Measurements from ENCODE around the gene MARCO.
"Not testable (repeated sequence)": the region's sequence is repeated elsewhere in the genome, so short reads cannot be mapped to it uniquely, and the experiment has no call there.

Gene MARCO

GRCh38 chr2:118975133-118975532 is 33.1 kb downstream of the MARCO start:
- DNase-seq, result no peak

- DNase-seq, result no peak
Observed at GRCh38 chr2:118978064-118978463, 36.1 kb downstream of the MARCO start.

GRCh38 chr2:118979152-118979861 is 37.3 kb downstream of the MARCO start:
- DNase-seq, result no peak

DNA sequence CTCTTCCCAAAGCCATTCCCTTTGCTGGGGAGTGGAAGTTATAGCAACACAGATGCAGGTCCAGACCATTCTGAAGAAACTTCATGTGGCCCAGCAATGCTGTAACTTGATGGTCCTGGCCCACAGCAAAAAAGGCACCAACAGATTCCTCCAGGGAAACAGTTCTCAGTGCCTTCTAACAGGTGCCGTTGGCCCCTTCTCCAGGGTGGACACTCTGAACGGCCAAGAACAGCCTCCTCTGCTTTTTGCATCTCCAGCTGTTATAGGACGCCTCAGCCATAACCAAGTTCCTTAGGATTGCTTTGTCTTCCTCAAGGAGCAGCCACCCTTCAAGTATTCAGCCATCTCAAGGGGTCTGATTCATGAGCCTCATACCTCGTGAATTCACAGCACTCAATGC is 38.0 kb downstream of the MARCO start:
- DNase-seq, result no peak

GRCh38 chr2:118980573-118980972 is 38.6 kb downstream of the MARCO start:
- no peak for DNase-seq

GRCh38 chr2:118981632-118982031 is 39.6 kb downstream of the MARCO start:
- no peak for DNase-seq

DNA sequence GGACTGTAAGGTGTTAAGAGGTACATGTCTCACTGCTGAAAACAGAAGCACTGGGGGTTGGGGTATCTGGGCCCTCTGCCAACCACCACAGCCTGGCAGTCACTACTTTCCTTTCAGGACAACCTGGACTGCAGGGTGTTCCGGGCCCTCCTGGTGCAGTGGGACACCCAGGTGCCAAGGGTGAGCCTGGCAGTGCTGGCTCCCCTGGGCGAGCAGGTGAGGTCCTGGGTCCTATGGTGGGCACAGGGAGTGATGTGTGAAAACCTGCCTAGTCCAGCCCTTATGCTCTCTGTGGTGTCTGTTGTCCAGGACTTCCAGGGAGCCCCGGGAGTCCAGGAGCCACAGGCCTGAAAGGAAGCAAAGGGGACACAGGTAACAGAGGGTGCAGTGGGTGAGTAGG is 40.0 kb downstream of the MARCO start:
- no peak for DNase-seq

DNA sequence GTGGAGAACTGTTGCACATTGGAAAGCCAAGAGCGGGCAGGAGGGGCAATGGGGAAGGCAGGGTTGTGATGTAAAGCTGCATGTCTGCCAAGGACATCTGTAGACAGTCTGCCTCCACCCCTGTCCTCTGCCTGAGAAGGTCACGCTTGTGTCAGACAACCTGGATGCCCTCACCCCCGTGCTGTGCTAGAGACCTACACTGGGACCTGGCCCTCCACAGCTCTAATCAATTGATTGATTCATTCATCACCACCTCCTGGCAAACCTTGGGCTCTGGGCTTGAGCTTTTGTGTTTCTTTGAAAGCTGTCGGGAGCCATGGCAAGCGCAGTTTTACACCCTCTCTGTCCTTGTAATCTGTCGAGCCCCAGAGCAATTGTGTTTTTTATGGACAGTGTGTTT is 41.1 kb downstream of the MARCO start:
- DNase-seq, result no peak

- DNase-seq, result no peak
Observed at GRCh38 chr2:118983915-118984314, 41.9 kb downstream of the MARCO start.

GRCh38 chr2:118986738-118987137 is 44.7 kb downstream of the MARCO start:
- DNase-seq, result no peak

- DNase-seq, result no peak
Observed at GRCh38 chr2:118987886-118988285, 45.9 kb downstream of the MARCO start.

GRCh38 chr2:118988706-118989105 is 46.7 kb downstream of the MARCO start:
- DNase-seq, result no peak

DNA sequence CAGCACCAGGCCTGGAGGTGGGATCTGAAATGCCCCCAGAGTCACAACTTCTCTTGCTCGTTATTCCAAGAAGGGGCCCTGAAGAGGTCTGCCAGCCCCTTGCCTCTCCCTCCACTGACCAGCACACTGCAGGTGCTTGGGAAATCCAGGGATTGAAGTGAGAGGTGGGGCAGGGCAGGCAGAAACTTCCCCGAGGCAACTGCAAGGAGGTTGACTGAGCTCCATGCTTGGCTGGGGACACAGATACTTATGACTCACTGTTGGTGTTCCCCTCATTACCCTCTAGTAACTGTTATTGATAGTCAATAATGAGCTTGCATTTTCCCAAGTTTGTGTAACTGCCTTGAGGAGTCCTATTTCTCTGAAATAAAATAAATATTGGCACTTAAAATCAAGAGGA is 47.5 kb downstream of the MARCO start:
- DNase-seq, result no peak

DNA sequence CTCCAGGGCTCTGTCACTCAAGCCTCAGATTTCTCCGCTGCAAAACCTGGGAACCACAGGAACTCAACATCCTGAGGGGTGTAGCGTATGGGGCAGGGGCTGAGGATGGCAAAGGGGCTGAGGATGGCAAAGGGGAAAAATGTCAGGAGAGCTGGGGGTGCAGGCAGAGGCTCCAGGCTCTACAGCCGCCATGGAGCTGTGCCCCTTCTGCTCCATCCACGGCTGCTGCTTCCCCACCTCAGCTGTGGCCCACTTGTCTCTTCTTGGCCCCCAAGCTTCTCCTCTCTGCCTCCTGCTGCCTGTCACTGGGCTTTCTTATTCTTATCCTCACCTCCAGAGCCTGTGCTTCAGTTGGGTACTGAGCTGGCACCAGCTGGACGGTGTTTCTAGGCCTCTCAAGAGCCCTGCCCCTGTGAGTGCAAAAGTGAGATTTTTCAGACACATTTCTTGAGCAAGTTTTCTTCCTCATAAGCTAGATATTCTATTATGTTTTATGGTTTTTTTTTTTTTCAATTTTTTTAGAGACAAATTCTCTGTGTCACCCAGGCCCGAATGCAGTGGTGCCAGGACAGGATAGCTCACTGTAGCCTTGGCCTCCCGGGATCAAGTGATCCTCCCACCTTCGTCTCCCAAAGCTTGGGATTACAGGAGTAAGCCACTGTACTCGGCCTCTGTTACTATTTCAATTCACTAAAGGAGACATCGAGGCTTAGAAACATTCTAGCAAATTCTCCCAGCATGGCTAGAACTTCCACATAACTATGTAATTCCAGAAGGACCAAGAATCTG is 49.0 kb downstream of the MARCO start:
- DNase-seq, result no peak

DNA sequence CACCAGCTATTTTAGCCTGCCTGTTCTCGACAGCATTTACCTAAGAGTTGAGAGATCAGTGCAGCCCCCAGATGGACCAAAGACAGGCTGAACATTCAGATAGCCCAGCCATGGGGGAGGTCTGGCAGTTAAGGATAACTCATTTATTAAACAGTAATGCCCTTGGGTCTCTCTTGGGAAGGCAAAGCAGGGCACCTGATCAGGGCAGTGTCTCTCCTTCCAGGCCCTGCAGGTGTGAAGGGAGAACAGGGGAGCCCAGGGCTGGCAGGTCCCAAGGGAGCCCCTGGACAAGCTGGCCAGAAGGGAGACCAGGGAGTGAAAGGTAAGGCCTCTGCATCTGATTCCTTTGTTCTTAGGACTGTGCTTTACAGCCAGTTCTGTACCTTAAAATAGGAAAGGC is 49.6 kb downstream of the MARCO start:
- DNase-seq, result no peak

DNA sequence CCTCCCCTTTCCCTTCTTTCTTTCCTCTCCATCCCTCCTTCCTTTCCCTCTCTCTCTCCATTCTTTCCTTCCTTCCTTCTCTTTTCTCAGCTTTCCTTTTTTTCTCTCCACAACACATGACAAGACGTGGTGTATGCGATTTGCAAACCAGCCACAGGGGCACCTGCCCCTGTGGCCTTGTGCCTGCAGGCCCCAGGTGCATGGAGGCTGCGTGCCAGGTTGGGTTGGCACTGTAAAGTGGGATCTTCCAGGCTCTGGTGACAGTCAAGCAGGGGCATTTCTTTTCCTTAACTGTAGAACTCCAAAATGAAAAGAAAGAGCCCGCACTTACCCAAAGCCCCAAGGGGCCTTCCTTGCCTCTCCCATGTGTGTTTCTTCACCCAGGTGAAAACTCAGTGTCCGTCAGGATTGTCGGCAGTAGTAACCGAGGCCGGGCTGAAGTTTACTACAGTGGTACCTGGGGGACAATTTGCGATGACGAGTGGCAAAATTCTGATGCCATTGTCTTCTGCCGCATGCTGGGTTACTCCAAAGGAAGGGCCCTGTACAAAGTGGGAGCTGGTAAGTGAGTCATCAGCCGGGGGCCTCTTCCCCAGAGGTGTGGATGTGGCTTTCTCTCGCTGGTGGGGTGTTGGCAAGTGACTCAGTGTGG is 50.9 kb downstream of the MARCO start:
- peak; percentile 6 for DNase-seq

DNA sequence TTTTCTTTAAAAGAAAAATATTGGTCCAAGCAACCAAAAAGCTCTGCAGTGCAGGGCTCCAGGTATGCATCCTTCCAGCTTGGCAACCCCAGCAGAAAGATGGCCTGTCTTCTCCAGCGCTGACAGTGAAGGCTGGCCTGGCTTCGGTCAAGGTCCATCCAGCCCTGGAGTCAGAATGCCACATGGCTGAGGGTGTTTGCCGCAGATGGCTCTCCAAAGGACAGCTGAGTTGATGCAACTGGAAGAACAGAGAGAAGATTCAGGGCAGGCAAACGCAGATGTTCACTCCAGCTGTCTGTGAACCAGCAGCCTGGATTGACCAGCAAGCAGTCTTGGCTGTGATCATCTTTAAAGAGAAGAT is 51.4 kb downstream of the MARCO start:
- DNase-seq, result no peak

DNA sequence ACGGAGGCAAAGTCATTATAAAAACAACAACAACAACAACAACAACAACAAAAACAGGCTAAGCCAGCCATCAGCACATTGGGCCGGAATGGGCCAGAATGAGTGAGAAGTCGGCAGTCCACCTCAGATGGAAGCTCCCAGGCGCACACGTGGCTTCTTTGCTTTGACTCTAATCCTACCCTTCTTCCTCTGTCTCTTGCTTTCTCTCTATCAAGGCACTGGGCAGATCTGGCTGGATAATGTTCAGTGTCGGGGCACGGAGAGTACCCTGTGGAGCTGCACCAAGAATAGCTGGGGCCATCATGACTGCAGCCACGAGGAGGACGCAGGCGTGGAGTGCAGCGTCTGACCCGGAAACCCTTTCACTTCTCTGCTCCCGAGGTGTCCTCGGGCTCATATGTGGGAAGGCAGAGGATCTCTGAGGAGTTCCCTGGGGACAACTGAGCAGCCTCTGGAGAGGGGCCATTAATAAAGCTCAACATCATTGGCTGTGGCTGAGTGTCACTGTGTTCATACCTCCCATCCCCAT is 52.2 kb downstream of the MARCO start:
- no peak for DNase-seq

- no peak for DNase-seq
Observed at GRCh38 chr2:118994778-118995177, 52.8 kb downstream of the MARCO start.

DNA sequence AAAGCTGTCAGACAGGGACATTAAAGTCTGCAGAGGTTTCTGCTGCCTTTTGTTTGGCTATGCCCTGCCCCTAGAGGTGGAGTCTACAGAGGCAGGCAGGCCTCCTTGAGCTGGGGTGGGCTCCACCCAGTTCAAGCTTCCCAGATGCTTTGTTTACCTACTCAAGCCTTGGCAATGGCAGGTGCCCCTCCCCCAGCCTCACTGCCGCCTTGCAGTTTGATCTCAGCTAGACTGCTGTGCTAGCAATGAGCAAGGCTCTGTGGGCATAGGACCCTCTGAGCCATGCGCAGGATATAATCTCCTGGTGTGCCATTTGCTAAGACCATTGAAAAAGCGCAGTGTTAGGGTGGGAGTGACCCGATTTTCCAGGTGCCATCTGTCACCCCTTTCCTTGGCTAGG is 61.9 kb downstream of the MARCO start:
- not testable (repeated sequence) for DNase-seq

- no peak for DNase-seq
Observed at GRCh38 chr2:119004602-119005001, 62.6 kb downstream of the MARCO start.

DNA sequence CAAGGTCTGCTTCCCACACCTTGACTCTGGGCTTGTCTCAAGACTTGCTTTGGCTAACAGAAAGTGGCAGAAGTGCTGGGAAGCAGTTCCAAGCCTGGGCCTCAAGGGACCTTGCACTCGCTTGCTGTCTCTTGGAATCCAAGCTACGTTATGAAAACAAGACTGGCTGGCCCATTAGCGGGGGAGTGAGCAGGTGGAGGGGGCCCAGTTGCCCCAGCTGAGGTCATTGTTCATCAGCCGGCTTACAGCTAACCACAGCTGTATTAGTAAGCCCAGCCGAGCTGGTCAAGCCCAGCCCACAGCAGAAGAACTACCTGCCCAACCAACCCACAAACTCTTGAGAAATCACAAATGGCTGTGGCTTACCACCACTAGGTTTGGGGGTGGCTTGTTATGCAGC is 63.1 kb downstream of the MARCO start:
- no peak for DNase-seq

GRCh38 chr2:119005555-119005954 is 63.6 kb downstream of the MARCO start:
- DNase-seq, result no peak

- DNase-seq, result no peak
Observed at GRCh38 chr2:119006441-119006840, 64.4 kb downstream of the MARCO start.

All from CD4-positive, alpha-beta T cell treated with Interleukin-6 for 4 hours (primary cell).